Mesenteric fat pad (tissue), 1 donor: ENCODE results near the gene TMEM117. TPM values are rescaled to one million over a fixed set of nuclear protein-coding genes. Genes with fewer than 3 reads are reported as not detected.

Experiments
- total RNA-seq: library from RNA; stranded (reverse); fragmentation: NEBNext Ultra II Directional; extraction: Animal tissue kit (Norgen Biotek cat#: 25700); gene quantifications from one replicate; pipeline ENCODE4 v1.2.1, GENCODE V29; 2021
- donor health status: DM: yes; HTN: yes; CAD: no.

The TMEM117 gene
- total RNA-seq, 1 donor from 2014 or later, result 7.7 TPM

Other genes starting within 250 kb of the TMEM117 start
- gene PUS7L, start 77.3 kb upstream of the TMEM117 start, total RNA-seq, result 10.3 TPM
- 14.3 TPM for gene IRAK4, start 77.1 kb upstream of the TMEM117 start, total RNA-seq
- gene TWF1, start 29.8 kb upstream of the TMEM117 start, total RNA-seq, result 84.8 TPM